GM18507 (cell line): Measurements from ENCODE around the gene CKAP4.
A peak's percentile ranks its signal among the peaks of the same experiment; 100 is the strongest.

ENCODE experiments used
- DNase-seq: peaks from one replicate; pipeline ENCODE4 v3.0.0; 2011; ENCODE audit warnings: low read depth; ENCODE audit not compliant: insufficient read length; ENCODE audit errors: extremely low spot score
- FAIRE-seq: peaks from 2 replicates; lab custom pipeline; 2011; peaks lifted over from hg19 to GRCh38; lab: Jason Lieb, UNC

Gene CKAP4

GRCh38 chr12:106276032-106276740 lies 28.4 kb upstream of the CKAP4 start:
- FAIRE-seq (peak; percentile 78), DNase-seq (peak; percentile 26)

- DNase-seq: no peak
- no peak for FAIRE-seq
Observed at GRCh38 chr12:106275458-106275857, 27.6 kb upstream of the CKAP4 start.

GRCh38 chr12:106274575-106275121 lies 26.8 kb upstream of the CKAP4 start:
- DNase-seq (no peak), FAIRE-seq (no peak)

- FAIRE-seq: no peak
- no peak for DNase-seq
Observed at GRCh38 chr12:106274012-106274411, 26.2 kb upstream of the CKAP4 start.

GRCh38 chr12:106273491-106273890 lies 25.7 kb upstream of the CKAP4 start:
- DNase-seq: no peak

GRCh38 chr12:106271575-106272505 lies 24.0 kb upstream of the CKAP4 start:
- FAIRE-seq (no peak), DNase-seq (no peak)

More at GRCh38 chr12:106273491-106273890, 25.7 kb upstream of the CKAP4 start:
- FAIRE-seq: no peak

GRCh38 chr12:106269150-106269771 lies 21.4 kb upstream of the CKAP4 start:
- no peak for DNase-seq
- FAIRE-seq: no peak

- FAIRE-seq (no peak), DNase-seq (no peak)
Observed at GRCh38 chr12:106267535-106267934, 19.7 kb upstream of the CKAP4 start.

GRCh38 chr12:106265116-106265515 lies 17.3 kb upstream of the CKAP4 start:
- FAIRE-seq (no peak), DNase-seq (no peak)

- DNase-seq (no peak), FAIRE-seq (no peak)
Observed at GRCh38 chr12:106258935-106259334, 11.1 kb upstream of the CKAP4 start.

GRCh38 chr12:106258226-106258625 lies 10.4 kb upstream of the CKAP4 start:
- no peak for FAIRE-seq
- no peak for DNase-seq

- FAIRE-seq (no peak), DNase-seq (no peak)
Observed at GRCh38 chr12:106256524-106256923, 8.7 kb upstream of the CKAP4 start.

- DNase-seq (no peak), FAIRE-seq (no peak)
Observed at GRCh38 chr12:106255952-106256351, 8.1 kb upstream of the CKAP4 start.

- no peak for DNase-seq
- FAIRE-seq: no peak
Observed at GRCh38 chr12:106255493-106255892, 7.7 kb upstream of the CKAP4 start.

- DNase-seq (no peak), FAIRE-seq (no peak)
Observed at GRCh38 chr12:106254724-106255123, 6.9 kb upstream of the CKAP4 start.

GRCh38 chr12:106251631-106252455 lies 4.0 kb upstream of the CKAP4 start:
- FAIRE-seq: no peak
- no peak for DNase-seq

- FAIRE-seq (peak; percentile 73), DNase-seq (no peak)
Observed at GRCh38 chr12:106249411-106250135, 1.8 kb upstream of the CKAP4 start.

GRCh38 chr12:106248846-106249371 lies 1.1 kb upstream of the CKAP4 start:
- FAIRE-seq (peak; percentile 29), DNase-seq (no peak)
